Endometrial microvascular endothelial cells (primary cell): ENCODE results near the gene SAG. TPM values are rescaled to one million over a fixed set of nuclear protein-coding genes. Genes with fewer than 3 reads are reported as not detected.

Source experiments
- in situ Hi-C: cut with HindIII; loops from 2 replicates; pipeline ENCODE4 v1.10.0; 2017; ENCODE audit warnings: low sequenced_read_pairs, low pct_unique_long_range_greater_than_20kb; ENCODE audit errors: inconsistent ontology term
- total RNA-seq: library from RNA; depleted of rRNA; stranded (reverse); fragments of >200 nt; gene quantifications from one replicate; pipeline ENCODE4 v1.2.3, GENCODE V29; 2015; ENCODE audit errors: inconsistent ontology term

SAG gene
- total RNA-seq, 1 donor from 2014 or later: not detected

DNA sequence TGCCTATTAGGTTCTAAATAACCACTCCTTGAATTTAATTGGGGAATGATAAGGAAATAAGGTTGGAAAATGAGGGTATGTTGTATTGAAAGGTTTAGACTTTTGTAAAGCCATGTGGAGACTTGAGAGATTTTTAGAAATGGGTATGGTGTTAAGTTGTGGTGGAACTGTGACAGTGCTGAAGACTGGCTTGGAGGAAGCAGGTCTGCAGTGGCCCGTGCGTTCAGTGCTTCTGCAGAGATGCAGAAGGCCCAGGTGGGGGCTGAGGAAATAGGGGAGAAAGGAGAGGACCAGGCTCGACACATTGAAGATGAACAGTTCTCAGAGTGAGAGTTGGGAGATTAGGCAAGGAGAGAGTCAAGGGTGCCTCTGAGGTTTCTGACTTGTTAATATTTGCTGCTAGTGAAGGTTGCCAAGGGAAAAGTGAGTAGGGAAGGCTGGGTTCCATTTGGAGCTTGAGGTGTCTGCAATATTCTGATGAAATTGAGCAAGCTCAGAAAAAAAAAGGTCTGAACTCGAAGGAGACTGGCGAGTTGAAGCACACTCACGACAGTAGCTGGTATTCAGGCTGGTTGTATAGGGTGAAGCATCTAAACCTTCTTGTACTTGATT lies 25.5 kb upstream of the SAG start:
- in situ Hi-C loops: no loop called here

DNA sequence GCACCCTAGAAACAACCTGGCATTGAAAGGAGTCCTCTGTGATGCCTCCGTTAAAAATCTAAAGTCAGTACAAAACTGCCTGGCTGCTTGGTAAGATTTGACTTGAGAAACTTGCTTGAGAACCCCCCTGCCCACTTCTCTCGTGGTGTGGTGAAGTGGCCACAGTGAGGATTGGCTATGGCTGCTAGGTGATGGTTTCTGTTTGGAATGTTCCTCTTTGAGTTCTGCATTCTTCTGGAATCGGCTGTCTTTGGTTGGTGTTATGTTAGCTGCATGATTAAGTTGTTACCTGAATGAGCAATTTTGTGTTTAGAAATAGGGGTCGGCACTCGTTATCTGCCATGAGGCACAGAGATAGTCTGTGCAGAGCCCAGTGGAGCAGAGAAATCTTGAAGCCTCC lies 21.7 kb upstream of the SAG start:
- in situ Hi-C loops: no loop called here

GRCh38 chr2:233287871-233288270 lies 19.7 kb upstream of the SAG start:
- in situ Hi-C loops: no loop called here

DNA sequence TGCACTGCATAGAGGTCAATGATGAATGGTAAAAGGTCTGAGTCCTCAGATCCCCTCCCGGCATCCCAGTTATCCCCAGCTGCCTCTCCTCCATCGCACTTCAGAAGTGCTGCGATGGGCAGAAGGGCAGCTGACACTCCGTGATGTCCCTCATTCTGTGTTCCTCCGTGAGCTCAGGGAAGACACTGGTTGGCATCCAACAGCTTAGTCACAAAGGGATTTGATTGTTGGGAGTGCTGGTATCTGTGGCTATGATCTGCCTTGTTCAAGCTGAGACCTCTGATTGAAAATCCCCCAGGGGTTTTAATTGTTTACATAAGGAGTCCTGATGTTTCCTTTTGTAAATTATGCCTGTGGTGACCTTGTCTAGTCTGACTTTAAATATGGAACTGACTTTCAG lies 19.0 kb upstream of the SAG start:
- in situ Hi-C loops: no loop called here

DNA sequence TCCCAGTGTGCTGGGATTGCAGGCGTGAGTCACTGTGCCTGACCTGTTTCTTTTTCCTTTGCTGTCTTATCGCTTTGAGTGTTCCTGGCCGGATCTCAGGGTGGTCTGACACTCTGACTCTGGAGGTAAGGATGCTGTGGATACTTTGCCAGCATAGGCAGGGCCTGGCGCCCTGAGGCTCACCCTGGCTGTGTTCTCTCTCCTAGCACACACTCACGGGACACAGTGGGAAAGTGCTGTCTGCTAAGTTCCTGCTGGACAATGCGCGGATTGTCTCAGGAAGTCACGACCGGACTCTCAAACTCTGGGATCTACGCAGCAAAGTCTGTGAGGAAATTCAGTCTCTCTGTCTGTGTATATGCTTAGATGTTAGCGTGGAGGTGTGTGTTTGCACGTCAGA lies 18.0 kb upstream of the SAG start:
- in situ Hi-C loops: no loop called here

GRCh38 chr2:233290051-233290845 lies 17.4 kb upstream of the SAG start:
- in situ Hi-C loops: no loop called here

GRCh38 chr2:233295891-233296290 lies 11.7 kb upstream of the SAG start:
- in situ Hi-C loops: no loop called here

- in situ Hi-C loops: no loop called here
Measured at GRCh38 chr2:233297076-233297475, 10.5 kb upstream of the SAG start.

DNA sequence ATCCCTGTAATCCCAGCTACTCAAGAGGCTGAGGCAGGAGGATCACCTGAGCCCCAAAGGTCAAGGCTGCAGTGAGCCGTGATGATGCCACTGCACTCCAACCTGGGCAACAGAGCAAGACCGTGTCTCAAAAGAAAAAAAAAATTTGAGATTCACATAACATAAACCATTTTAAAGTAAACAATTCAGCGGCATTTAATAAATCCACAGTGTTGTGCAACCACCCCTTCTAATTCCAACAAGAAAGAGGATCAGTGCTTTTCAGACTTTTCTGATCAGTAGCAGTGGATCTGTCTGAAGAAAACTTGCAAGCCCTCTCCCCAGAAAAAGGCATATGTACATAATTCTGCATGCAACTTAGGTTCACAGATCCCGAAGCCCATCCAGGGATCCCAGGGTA lies 7.2 kb upstream of the SAG start:
- in situ Hi-C loops: no loop called here

GRCh38 chr2:233301248-233301647 lies 6.4 kb upstream of the SAG start:
- in situ Hi-C loops: no loop called here

DNA sequence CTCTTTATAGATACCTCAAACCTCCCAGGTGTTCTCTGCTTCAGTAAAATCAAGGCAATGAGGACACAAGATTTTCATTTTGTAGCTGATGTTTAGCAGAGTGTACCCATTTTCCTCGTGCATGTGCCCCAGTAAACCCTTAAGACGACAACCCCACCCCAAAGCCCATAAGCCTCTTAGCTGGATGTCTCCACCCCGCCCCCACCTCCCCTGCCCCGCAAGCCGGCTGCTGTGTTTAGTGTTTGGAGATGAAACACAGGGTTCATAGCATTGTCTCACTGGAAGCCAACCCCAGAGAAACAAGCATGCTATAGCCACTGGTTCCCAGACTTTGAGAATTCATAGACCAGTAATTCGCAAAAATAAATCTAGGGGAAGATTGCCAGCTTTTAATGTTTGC lies 5.8 kb upstream of the SAG start:
- in situ Hi-C loops: no loop called here

GRCh38 chr2:233303252-233303651 lies 4.4 kb upstream of the SAG start:
- in situ Hi-C loops: no loop called here

DNA sequence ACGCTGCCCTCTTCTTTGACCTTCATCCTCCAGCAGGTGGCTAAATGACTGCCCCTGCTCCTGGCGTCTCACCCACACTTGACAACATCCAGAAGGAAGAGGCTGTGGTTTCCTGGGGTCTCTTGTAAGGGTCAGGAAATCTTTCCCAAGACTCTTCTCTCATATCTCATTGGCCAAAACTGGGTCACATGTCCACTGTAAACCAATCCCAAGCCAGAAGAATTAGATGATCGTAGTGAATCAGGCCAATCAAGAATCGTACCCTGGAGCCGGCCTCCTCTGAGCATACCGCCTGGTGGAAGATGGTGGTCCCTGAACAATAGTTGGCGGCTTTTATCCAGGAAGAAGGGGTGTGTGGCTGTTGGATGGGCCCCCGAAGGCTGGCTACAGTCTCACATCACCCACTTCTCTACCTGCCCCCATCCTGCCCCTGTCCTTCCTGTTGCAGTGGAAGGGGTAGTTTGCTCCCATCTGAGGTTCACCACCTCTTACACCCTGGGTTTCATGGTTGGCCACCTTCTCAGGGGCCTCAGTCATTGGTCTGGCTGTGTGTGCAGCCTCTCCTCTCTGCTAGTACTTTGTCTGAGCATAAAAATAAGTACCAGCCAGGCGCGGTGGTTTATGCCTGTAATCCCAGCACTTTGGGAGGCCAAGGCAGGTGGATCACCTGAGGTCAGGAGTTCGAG lies 3.8 kb downstream of the SAG start:
- in situ Hi-C loops: no loop called here

- in situ Hi-C loops: no loop called here
Measured at GRCh38 chr2:233312874-233313273, 5.3 kb downstream of the SAG start.

DNA sequence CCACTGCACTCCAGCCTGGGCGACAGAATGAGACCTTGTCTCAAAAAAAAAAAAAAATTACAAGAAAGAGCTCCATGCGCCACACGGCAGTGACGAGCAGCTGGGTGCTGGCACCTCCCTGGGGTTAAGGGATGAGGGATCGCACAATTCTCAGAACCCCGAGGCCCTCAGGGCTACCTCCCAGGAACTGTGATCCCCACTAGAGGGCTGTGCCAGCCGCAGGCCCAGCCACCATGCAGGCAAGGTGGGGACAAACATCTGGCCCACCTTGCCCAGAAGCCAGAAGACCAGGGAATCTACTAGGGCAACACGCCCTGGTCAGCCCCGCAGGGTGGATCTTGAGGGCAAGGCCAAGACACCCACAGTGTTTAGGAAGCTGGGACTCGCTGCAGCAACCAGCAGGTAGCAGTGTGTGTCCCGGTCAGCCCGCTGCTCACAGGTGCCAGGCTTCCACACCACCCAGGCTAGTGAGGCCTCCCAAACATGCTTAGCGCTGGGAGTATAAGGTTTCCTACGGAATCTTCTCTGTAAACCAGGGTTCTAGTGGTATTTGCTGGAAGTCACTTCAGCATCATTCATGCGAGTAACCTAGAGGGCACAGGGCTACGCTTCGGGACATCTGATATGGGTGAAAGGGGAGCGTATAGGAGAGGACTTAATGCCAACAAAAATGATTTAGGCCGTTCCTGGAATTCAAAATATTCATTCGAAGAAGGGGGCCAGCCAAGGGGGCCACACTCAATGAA lies 6.7 kb downstream of the SAG start:
- in situ Hi-C loops: no loop called here

- in situ Hi-C loops: no loop called here
Measured at GRCh38 chr2:233317196-233317943, 9.8 kb downstream of the SAG start.

DNA sequence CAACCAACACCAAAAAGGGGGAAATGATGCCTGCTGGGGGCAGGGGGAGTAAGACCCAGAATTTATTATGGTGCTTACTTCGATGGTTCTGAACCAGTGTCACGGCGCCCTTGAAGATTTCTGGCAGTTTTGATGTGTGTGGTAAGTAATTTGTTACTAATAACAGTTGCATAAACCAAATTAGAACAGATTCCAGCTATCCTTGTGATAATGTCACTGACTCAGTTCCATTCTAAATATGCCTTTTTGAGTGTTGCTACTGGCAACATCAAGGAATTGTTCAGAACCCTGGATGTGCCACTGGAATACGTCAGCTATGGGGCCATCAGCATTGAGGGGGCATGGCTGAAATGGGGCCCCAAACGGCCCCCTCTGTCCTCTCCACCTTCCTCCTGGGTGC lies 11.6 kb downstream of the SAG start:
- in situ Hi-C loops: no loop called here

DNA sequence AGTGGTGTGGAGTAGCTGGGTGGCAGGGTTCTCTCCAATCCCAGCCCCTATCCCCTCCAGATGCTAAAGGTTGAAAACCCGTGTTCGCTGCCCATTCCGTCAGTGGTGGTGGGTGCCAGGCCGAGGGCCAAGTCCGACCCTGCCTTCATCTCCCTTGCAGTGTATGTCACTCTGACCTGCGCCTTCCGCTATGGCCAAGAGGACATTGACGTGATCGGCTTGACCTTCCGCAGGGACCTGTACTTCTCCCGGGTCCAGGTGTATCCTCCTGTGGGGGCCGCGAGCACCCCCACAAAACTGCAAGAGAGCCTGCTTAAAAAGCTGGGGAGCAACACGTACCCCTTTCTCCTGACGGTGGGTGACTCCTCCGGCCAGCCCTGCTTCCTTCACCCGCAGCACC lies 12.9 kb downstream of the SAG start:
- in situ Hi-C loops: no loop called here

GRCh38 chr2:233321166-233321565 lies 13.6 kb downstream of the SAG start:
- in situ Hi-C loops: no loop called here
